Amygdala (tissue), 56 donors: Measurements from ENCODE around the gene FOLR1.
"Not testable (repeated sequence)": the region's sequence is repeated elsewhere in the genome, so short reads cannot be mapped to it uniquely, and the experiment has no call there.

Source experiments
- DNase-seq, 56 donors: peaks; one replicate each; lab custom pipeline; 2025; lab: John Stamatoyannopoulos, UW

Gene FOLR1

DNA sequence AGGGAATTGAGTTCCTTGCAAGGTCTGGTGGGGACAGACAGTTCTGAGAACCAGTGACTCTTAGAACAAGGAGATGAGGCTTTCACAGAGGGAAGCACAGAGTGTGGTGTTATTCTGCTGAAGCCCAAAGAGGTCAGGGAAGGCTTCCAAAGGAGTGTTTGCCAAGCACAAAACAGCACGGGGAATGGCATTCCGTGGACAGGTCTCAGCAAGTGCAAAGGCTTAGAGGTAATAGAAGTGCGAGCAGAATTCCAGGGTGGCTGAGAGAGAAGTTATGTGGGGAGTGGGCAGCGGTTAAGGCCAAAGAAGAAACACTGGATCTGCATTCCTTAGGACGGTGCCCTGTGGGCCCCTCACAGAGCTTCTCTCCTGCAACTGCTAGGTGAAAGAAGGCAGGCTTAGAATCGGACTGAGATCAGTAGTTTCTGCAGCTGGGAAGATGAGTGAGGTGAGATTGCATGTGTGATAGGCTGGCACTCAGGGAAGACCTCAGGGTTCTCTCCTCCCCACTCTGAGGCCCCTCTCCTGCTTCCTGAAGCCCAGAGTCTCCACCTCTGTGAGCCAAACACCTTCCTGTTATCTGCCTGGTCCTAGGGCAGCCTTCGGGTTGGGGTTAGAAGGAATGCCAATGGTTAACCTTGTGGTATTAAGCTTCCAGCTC is 10.9 kb upstream of the FOLR1 start:
- DNase-seq = not testable (repeated sequence)

GRCh38 chr11:72181553-72181958 is 10.4 kb upstream of the FOLR1 start:
- DNase-seq = not testable (repeated sequence)

- no peak for DNase-seq
Measured at GRCh38 chr11:72188267-72188666, 3.7 kb upstream of the FOLR1 start.

GRCh38 chr11:72189455-72190250 is 2.3 kb upstream of the FOLR1 start:
- peak in 18 of 56 donors; percentile 1 to 43 (median 17) for DNase-seq

- no peak for DNase-seq
Measured at GRCh38 chr11:72190631-72191071, 1.3 kb upstream of the FOLR1 start.

GRCh38 chr11:72195518-72196270 is 3.8 kb downstream of the FOLR1 start:
- DNase-seq = no peak

DNA sequence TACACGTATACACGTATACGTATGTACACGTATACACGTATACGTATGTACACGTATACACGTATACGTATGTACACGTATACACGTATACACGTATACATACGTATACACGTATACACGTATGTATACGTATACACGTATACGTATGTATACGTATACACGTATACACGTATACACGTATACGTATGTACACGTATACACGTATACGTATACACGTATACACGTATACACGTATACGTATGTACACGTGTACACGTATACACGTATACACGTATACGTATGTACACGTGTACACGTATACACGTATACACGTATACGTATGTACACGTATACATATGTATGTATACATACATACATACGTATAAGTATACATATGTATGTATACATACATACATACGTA is 9.5 kb downstream of the FOLR1 start:
- not testable (repeated sequence) for DNase-seq

DNA sequence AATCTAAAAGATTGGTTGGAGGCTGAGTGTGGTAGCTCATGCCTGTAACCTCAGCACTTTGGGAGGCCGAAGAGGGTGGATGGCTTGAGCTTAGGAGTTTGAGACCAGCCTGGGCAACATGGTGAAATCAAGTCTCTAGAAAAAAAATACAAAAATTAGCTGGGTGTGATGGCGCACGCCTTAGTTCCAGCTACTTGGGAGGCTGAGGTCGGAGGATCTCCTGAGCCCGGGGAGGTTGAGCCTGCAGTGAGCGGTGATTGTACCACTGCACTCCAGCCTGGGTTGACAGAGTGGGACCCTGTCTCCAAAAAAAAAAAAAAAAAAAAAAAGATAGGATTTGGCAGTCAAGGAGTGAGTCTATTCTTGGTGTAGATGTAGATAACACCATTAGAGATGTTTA is 10.6 kb downstream of the FOLR1 start:
- no peak for DNase-seq

DNA sequence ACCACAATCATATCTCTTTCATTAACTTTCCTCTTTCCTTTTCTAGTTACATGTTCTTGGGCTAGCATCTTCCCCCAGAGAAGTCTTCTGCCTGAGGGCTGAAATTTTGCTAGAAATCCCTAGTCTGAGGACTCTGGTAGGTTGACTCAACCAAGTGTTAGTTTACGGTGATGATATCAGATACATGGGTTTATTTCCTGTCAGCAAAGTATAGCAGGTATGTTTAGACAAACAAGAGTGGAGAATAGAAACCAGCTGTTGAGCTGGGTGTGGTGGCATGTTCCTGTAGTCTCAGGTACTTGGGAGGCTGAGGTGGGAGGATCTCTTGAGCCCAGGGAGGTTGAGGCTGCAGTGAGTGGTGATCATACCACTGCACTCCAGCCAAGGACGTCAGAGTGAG is 11.2 kb downstream of the FOLR1 start:
- DNase-seq = no peak

- no peak for DNase-seq
Measured at GRCh38 chr11:72204886-72205285, 12.9 kb downstream of the FOLR1 start.

DNA sequence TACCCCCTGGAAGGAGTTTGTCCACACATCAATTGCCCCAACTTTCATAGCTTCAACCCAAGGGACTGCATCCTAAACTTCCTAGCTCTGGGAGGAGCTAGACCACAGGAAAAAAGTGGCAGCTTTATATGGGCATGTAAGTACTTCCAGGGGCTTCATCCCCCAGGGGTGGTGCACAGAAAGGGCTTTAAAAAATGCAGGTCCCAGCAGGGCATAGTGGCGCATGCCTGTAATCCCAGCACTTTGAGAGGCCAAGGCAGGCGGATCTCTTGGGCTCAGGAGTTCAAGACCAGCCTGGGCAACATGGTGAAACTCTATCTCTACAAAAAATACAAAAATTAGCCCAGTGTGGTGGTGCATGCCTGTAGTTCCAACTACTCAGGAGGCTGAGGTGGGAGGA is 14.9 kb downstream of the FOLR1 start:
- not testable (repeated sequence) for DNase-seq

DNA sequence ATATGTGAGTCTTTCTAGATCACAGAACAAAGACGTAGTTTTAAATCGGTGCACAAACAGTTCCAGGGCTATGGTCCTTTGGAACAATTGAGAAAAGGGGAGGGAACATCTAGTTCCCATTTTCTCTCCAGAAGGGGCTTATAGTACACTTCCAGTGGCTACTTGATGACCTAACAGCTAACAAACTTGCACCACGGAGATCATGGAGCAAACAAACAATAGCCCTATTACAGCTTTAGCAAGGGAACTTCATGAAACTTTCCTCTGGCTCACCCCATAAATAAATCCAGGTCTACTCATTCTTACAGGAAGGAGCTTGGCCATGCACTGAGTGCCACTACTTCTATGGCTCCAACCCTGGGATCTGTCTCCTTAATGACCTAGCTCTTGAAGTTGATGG is 16.3 kb downstream of the FOLR1 start:
- no peak for DNase-seq

- DNase-seq = no peak
Measured at GRCh38 chr11:72209101-72209500, 17.2 kb downstream of the FOLR1 start.

GRCh38 chr11:72216638-72217037 is 24.7 kb downstream of the FOLR1 start, which contains the start of gene FOLR2:
Gene FOLR2 (plus strand): TSS chr11:72216794. CDS start chr11:72218585, 1,791 bp downstream.
- DNase-seq = no peak

- DNase-seq = no peak
Measured at GRCh38 chr11:72217841-72218240, 25.9 kb downstream of the FOLR1 start.

GRCh38 chr11:72218251-72218745 is 26.4 kb downstream of the FOLR1 start:
- no peak for DNase-seq

GRCh38 chr11:72220696-72221363 is 28.9 kb downstream of the FOLR1 start:
- DNase-seq = no peak

GRCh38 chr11:72221386-72222075 is 29.6 kb downstream of the FOLR1 start:
- no peak for DNase-seq

DNA sequence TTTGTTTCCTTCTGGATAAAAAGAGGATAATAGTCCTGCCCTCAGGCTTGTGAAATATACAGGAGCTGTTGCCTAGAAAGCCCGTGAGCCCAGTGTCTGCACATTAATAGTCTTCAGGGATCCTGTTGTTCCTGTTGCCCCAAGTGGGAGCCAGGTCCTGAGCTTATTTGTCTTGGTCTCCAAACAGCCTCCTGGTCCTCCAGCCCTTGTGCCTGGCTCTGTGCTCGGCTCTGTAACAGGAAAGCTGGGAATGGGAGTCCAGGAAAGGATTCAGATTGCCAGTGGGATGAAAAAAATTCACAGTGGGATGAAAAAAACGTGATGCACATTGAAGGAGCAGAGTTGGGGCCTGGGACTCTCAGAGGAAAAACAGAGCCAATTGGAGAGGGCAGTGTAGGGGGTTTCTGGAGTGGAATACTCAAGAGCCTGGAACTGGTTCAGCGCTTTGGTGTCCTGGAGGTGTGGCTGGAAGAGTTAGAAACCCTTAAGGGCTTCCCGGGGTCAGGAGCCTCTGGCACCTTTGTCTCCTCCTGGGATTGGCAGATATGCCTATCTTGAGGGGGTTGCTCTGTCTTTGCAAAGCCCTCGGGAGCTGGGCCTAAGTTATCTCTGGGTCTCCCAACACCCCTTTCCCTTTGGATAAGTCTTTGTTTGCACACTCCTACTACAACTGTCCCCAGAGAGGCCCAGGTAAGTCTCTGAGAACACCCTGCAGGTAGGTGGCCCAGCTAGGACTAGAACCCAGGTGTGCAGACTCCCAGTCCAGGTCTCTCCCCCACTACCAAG is 30.4 kb downstream of the FOLR1 start:
- DNase-seq = no peak
